Astrocyte (in vitro differentiated cells and primary cell): Measurements from ENCODE around the gene MMP23B. TPM values are rescaled to one million over a fixed set of nuclear protein-coding genes. Genes with fewer than 3 reads are reported as not detected.

Source experiments
- DNase-seq: peaks from one replicate; pipeline ENCODE4 v3.0.0-alpha.2; 2010; ENCODE audit warnings: low read depth
- FAIRE-seq: peaks from 2 replicates; lab custom pipeline; 2011; peaks lifted over from hg19 to GRCh38; lab: Jason Lieb, UNC
- H2AFZ ChIP-seq: 2 replicates; pipeline ENCODE4 v1.6.0; 2012; ENCODE audit warnings: low read depth, low read length, inconsistent platforms
- H3K27ac ChIP-seq: 2 replicates; pipeline ENCODE4 v1.5.1; 2011; ENCODE audit warnings: low read depth, low read length, inconsistent platforms
- H3K27me3 ChIP-seq: 2 replicates; pipeline ENCODE4 v1.6.0; 2011; ENCODE audit warnings: low read length, inconsistent platforms; ENCODE audit not compliant: insufficient read depth
- H3K36me3 ChIP-seq: 2 replicates; pipeline ENCODE4 v1.5.1; 2011; ENCODE audit warnings: low read length, inconsistent platforms; ENCODE audit not compliant: insufficient read depth
- H3K4me1 ChIP-seq: 2 replicates; pipeline ENCODE4 v1.5.1; 2011; ENCODE audit warnings: low read length, inconsistent platforms; ENCODE audit not compliant: insufficient read depth
- H3K4me2 ChIP-seq: 2 replicates; pipeline ENCODE4 v1.6.0; 2012; ENCODE audit warnings: low read length, inconsistent platforms
- H3K4me3 ChIP-seq: 2 replicates; pipeline ENCODE4 v1.5.1; 2011; ENCODE audit warnings: low read depth, mild to moderate bottlenecking, low read length, inconsistent platforms; ENCODE audit not compliant: insufficient read depth
- H3K79me2 ChIP-seq: 2 replicates; pipeline ENCODE4 v1.6.0; 2012; ENCODE audit warnings: mild to moderate bottlenecking, low read length, inconsistent platforms; ENCODE audit not compliant: insufficient read depth
- H3K9ac ChIP-seq: 2 replicates; pipeline ENCODE4 v1.6.0; 2012; ENCODE audit warnings: mild to moderate bottlenecking, low read length, inconsistent platforms
- H3K9me3 ChIP-seq: 2 replicates; pipeline ENCODE4 v1.5.1; 2012; ENCODE audit warnings: low read depth, mild to moderate bottlenecking, low read length, inconsistent platforms; ENCODE audit not compliant: insufficient read depth
- H4K20me1 ChIP-seq: 2 replicates; pipeline ENCODE4 v1.6.0; 2012; ENCODE audit warnings: low read length, inconsistent platforms; ENCODE audit not compliant: insufficient read depth
- H3K27ac Mint-ChIP-seq: one replicate; pipeline ENCODE4 v1.8.0; 2021; ENCODE audit warnings: mild to moderate bottlenecking, mixed read lengths; ENCODE audit not compliant: unreplicated experiment
- H3K27me3 Mint-ChIP-seq: one replicate; pipeline ENCODE4 v1.8.0; 2021; ENCODE audit warnings: low read depth, mixed read lengths; ENCODE audit not compliant: unreplicated experiment
- H3K36me3 Mint-ChIP-seq: one replicate; pipeline ENCODE4 v1.8.0; 2021; ENCODE audit warnings: low read depth, mixed read lengths; ENCODE audit not compliant: unreplicated experiment
- H3K4me1 Mint-ChIP-seq: one replicate; pipeline ENCODE4 v1.8.0; 2021; ENCODE audit warnings: low read depth, mixed read lengths; ENCODE audit not compliant: unreplicated experiment
- H3K4me3 Mint-ChIP-seq: one replicate; pipeline ENCODE4 v1.8.0; 2021; ENCODE audit warnings: mild to moderate bottlenecking, moderate library complexity, mixed read lengths; ENCODE audit not compliant: unreplicated experiment
- H3K9me3 Mint-ChIP-seq: one replicate; pipeline ENCODE4 v1.8.0; 2021; ENCODE audit warnings: mild to moderate bottlenecking, mixed read lengths; ENCODE audit not compliant: unreplicated experiment
- EZH2 ChIP-seq: IDR thresholded peaks from 2 replicates; pipeline ENCODE4 v1.6.1; 2012; ENCODE audit warnings: mild to moderate bottlenecking, low read length, inconsistent platforms; ENCODE audit not compliant: insufficient read depth
- total RNA-seq: library from RNA; stranded (reverse); gene quantifications from 2 replicates; pipeline ENCODE4 v1.2.1, GENCODE V29; 2021
- TF ChIP-seq, protein P1 (sequence below): IDR thresholded peaks from 2 replicates; pipeline ENCODE4 v1.5.1; 2011; ENCODE audit warnings: low read depth, mild to moderate bottlenecking, inconsistent platforms, low read length, moderate library complexity; ENCODE audit not compliant: insufficient read depth

Gene MMP23B
- total RNA-seq, 1 donor from 2014 or later: 40.7 TPM

DNA sequence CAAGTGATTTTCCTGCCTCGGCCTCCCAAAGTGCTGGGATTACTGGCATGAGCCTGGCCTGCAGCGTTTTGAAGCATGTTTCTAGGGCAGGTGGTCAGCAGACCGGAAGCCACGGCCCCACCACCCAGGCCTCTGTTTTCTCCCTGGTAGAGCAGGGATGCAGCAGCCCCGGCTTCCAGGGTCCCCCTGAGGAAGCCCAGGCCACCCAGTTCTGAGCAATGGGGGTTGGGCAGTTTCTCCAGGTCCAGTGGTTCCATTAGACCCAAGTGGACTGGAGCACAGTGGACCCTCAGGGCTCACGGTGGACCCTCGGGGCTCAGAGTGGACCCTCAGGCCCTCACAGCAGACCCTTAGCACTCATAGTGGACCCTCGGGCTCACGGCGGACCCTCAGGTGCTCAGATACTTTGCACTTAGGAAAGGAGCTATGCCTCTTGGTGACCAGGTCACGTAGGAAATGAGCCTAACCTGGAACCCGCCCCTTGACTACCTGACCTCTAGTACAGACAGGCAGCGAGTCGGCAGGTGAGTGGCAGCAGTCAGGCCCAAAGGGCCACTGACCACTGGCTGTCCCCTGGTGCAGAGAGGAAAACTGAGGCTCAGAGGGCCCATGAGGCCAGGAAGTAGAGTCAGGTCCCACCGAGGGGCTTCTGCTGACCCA is 27.5 kb upstream of the MMP23B start:
- no peak for DNase-seq
- H3K9ac ChIP-seq: no peak overlapping the region
- Mint-ChIP-seq H3K27ac (no peak overlapping the region), H3K27me3 (peaks cover 25% of the 10 kb centered on the region), H3K36me3 (no peaks in the 10 kb centered on the region), H3K4me1 (no peaks in the 10 kb centered on the region), H3K4me3 (no peak overlapping the region), H3K9me3 (no peaks in the 10 kb centered on the region)
- TF ChIP-seq EZH2: no peak
- TF ChIP-seq, protein P1, sequence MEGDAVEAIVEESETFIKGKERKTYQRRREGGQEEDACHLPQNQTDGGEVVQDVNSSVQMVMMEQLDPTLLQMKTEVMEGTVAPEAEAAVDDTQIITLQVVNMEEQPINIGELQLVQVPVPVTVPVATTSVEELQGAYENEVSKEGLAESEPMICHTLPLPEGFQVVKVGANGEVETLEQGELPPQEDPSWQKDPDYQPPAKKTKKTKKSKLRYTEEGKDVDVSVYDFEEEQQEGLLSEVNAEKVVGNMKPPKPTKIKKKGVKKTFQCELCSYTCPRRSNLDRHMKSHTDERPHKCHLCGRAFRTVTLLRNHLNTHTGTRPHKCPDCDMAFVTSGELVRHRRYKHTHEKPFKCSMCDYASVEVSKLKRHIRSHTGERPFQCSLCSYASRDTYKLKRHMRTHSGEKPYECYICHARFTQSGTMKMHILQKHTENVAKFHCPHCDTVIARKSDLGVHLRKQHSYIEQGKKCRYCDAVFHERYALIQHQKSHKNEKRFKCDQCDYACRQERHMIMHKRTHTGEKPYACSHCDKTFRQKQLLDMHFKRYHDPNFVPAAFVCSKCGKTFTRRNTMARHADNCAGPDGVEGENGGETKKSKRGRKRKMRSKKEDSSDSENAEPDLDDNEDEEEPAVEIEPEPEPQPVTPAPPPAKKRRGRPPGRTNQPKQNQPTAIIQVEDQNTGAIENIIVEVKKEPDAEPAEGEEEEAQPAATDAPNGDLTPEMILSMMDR: no peak
- H4K20me1 ChIP-seq: no peaks in the 10 kb centered on the region
- no peaks in the 10 kb centered on the region for H3K36me3 ChIP-seq
- H3K4me3 ChIP-seq: no peak overlapping the region
- H3K27ac ChIP-seq: no peak overlapping the region
- H3K4me1 ChIP-seq: peaks cover under 1% of the 10 kb centered on the region
- H3K79me2 ChIP-seq: no peaks in the 10 kb centered on the region
- H3K4me2 ChIP-seq: no peak overlapping the region
- no peak overlapping the region for H2AFZ ChIP-seq
- peaks cover 7% of the 10 kb centered on the region for H3K27me3 ChIP-seq
- no peak for FAIRE-seq
- H3K9me3 ChIP-seq: no peaks in the 10 kb centered on the region

DNA sequence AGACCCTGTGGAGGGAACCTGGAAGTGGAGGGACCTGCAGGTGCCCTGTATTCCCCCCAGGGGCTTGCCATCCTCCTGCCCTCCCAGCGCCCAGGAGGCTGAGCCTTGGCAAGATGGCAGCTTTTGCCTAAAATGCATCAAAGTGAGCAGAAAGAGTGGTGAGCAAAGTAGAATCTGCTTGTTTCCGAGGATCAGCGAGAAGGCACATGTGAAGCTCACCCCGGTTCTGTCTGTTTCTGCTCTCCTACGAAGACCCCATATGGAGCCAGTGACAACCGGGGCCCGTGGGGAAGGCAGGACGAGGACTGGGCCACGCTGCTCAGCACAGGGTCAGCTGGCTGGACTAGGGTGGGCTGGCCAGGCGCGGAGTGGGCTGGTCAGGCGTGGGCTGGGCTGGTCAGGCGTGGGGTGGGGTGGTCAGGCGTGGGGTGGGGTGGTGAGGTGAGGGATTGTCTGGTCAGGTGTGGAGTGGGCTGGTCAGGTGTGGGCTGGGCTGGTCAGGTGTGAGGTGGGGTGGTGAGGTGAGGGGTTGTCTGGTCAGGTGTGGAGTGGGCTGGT is 26.9 kb upstream of the MMP23B start:
- H2AFZ ChIP-seq: no peak overlapping the region
- no peak overlapping the region for H3K4me2 ChIP-seq
- Mint-ChIP-seq H3K4me3 (no peak overlapping the region), H3K9me3 (no peaks in the 10 kb centered on the region), H3K27me3 (peaks cover 25% of the 10 kb centered on the region), H3K27ac (no peak overlapping the region), H3K4me1 (no peaks in the 10 kb centered on the region), H3K36me3 (no peaks in the 10 kb centered on the region)
- no peak overlapping the region for H3K9ac ChIP-seq
- H3K27me3 ChIP-seq: peaks cover 7% of the 10 kb centered on the region
- no peaks in the 10 kb centered on the region for H3K79me2 ChIP-seq
- no peaks in the 10 kb centered on the region for H3K9me3 ChIP-seq
- FAIRE-seq (no peak), DNase-seq (no peak)
- no peak for TF ChIP-seq EZH2
- TF ChIP-seq, protein P1: no peak
- no peaks in the 10 kb centered on the region for H3K36me3 ChIP-seq
- H4K20me1 ChIP-seq: no peaks in the 10 kb centered on the region
- H3K27ac ChIP-seq: no peak overlapping the region
- no peak overlapping the region for H3K4me3 ChIP-seq
- H3K4me1 ChIP-seq: no peaks in the 10 kb centered on the region

DNA sequence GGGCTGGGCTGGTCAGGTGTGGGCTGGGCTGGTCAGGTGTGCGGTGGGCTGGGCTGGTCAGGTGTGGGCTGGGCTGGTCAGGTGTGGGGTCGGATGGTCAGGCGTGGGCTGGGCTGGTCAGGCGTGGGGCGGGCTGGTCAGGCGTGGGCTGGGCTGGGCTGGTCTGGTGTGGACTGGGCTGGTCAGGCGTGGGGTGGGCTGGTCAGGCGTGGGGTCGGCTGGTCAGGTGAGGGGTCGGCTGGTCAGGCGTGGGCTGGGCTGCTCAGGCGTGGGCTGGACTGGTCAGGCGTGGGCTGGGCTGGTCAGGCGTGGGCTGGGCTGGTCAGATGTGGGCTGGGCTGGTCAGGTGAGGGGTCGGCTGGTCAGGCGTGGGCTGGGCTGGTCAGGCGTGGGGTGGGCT is 26.2 kb upstream of the MMP23B start:
- Histone ChIP-seq H2AFZ (no peak overlapping the region), H3K4me3 (no peak overlapping the region), H4K20me1 (no peaks in the 10 kb centered on the region), H3K4me1 (no peaks in the 10 kb centered on the region), H3K36me3 (no peaks in the 10 kb centered on the region), H3K27ac (no peak overlapping the region), H3K79me2 (no peaks in the 10 kb centered on the region), H3K9me3 (no peaks in the 10 kb centered on the region), H3K27me3 (peaks cover 4% of the 10 kb centered on the region), H3K4me2 (no peak overlapping the region), H3K9ac (no peak overlapping the region)
- no peak for TF ChIP-seq EZH2
- TF ChIP-seq, protein P1: no peak
- DNase-seq: no peak
- H3K9me3 Mint-ChIP-seq: no peaks in the 10 kb centered on the region
- H3K27ac Mint-ChIP-seq: no peak overlapping the region
- H3K4me1 Mint-ChIP-seq: peaks cover 2% of the 10 kb centered on the region
- no peak overlapping the region for H3K4me3 Mint-ChIP-seq
- FAIRE-seq: no peak
- peaks cover 25% of the 10 kb centered on the region for H3K27me3 Mint-ChIP-seq
- H3K36me3 Mint-ChIP-seq: peaks cover 2% of the 10 kb centered on the region
